Astrocyte of the cerebellum (primary cell): ENCODE data around the gene XKR3.
"Not testable (repeated sequence)": the region's sequence is repeated elsewhere in the genome, so short reads cannot be mapped to it uniquely, and the experiment has no call there.

ENCODE experiments used
- DNase-seq: peaks from one replicate; pipeline ENCODE4 v3.0.0-alpha.2; 2011; ENCODE audit warnings: low read depth
- H3K4me3 ChIP-seq: 2 replicates; pipeline ENCODE4 v1.5.1; 2011; ENCODE audit warnings: mild to moderate bottlenecking, low read depth, low read length, moderate library complexity
- CTCF ChIP-seq: IDR thresholded peaks from 2 replicates; pipeline ENCODE4 v1.5.1; 2012; ENCODE audit warnings: low read length, low read depth, moderate library complexity, mild to moderate bottlenecking; ENCODE audit errors: missing control alignments
- in situ Hi-C: cut with HindIII; loops from 2 replicates; pipeline ENCODE4 v1.10.0; 2017; ENCODE audit warnings: low sequenced_read_pairs

The XKR3 gene

GRCh38 chr22:16781074-16781763, 44.0 kb downstream of the XKR3 start:
- no peak for DNase-seq
- H3K4me3 ChIP-seq, result no peak overlapping the region
- in situ Hi-C loops, result no loop called here
- TF ChIP-seq CTCF, result no peak

GRCh38 chr22:16777284-16777924, 47.8 kb downstream of the XKR3 start:
- in situ Hi-C loops, result no loop called here
- no peak for TF ChIP-seq CTCF
- no peak for DNase-seq
- H3K4me3 ChIP-seq, result no peak overlapping the region

GRCh38 chr22:16776080-16776479, 49.1 kb downstream of the XKR3 start:
- H3K4me3 ChIP-seq, result no peak overlapping the region
- TF ChIP-seq CTCF, result no peak
- DNase-seq, result no peak
- in situ Hi-C loops, result no loop called here

- no peak for DNase-seq
- no peak overlapping the region for H3K4me3 ChIP-seq
- in situ Hi-C loops, result no loop called here
- TF ChIP-seq CTCF, result no peak
Measured at GRCh38 chr22:16774911-16775500, 50.2 kb downstream of the XKR3 start.

- DNase-seq, H3K4me3 ChIP-seq, in situ Hi-C loops: not testable (repeated sequence)
Measured at GRCh38 chr22:16771569-16771968, 53.6 kb downstream of the XKR3 start.

DNA sequence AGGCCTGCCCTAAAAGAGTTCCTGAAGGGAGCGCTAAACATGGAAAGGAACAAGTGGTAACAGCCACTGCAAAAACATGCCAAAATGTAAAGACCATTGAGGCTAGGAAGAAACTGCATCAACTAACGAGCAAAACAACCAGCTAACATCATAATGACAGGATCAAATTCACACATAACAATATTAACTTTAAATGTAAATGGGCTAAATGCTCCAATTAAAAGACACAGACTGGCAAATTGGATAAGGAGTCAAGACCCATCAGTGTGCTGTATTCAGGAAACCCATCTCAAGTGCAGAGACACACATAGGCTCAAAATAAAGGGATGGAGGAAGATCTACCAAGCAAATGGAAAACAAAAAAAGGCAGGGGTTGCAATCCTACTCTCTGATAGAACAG, 57.3 kb downstream of the XKR3 start:
- DNase-seq, H3K4me3 ChIP-seq, in situ Hi-C loops: not testable (repeated sequence)

DNA sequence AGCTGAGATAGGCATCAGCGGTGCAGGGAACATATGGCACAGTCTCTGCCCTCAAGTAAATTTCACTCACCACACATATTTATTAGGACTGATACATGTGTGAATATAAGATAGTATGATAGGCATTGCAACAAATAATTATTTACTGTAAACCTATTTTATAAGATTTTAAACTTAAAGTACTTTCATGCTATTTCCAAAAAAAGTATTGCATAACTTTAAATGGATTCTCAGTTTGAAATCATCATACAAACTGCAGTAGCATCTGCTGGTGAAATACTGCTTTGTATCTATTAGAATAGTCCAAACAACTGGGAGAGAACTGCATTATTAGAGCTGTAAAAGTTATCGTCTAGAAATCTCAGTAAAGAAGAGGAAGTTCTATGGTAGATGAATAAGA, 63.0 kb downstream of the XKR3 start:
- in situ Hi-C loops, DNase-seq, H3K4me3 ChIP-seq: not testable (repeated sequence)

- H3K4me3 ChIP-seq, in situ Hi-C loops, DNase-seq: not testable (repeated sequence)
Measured at GRCh38 chr22:16760416-16760815, 64.8 kb downstream of the XKR3 start.

- in situ Hi-C loops, DNase-seq, H3K4me3 ChIP-seq: not testable (repeated sequence)
Measured at GRCh38 chr22:16749282-16749681, 75.9 kb downstream of the XKR3 start.

GRCh38 chr22:16748160-16748929, 76.9 kb downstream of the XKR3 start:
- DNase-seq, in situ Hi-C loops, H3K4me3 ChIP-seq: not testable (repeated sequence)

DNA sequence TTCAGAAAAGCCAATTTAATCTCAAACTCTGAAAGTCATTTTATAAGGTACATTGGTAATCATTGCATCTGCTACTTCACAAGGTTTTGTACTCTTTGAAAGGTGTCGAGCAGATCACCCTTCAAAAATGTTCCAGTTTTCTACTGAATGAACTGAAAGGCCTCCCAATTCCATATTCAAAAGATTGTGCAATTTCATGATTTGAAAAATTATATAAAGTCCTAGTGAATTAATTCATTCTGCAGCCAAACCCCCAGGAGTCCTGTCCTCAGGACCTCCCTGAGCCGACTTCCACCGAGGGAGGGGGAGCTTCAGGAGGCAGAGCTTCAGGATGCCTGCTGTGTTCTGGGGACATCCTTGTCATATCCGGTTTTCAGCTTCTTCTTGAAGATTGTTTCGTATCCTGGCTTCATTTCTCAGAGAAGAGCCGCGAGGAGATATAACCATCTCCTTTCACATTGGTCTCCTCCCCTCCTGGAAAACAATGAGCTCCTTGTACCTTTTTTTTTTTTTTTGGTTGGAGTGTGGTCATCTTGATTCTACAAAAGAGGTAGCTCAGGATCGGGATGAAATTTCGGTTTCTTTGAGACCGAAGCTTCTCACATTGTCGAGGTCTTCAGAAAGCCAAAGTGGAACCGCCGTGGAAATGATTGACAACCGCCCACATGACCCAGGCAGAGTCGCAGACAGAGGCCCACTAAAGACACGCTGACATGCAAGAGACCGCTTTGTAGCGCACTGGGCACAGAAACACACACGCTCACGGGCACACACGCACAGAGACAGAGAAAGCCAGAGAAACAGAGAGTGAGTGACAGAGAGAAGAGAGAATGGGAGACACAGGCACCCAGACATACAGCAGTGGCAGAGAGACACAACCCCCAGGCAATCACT, 77.7 kb downstream of the XKR3 start:
- H3K4me3 ChIP-seq, DNase-seq, in situ Hi-C loops: not testable (repeated sequence)
